ENCODE measurements around the gene MPO. TPM values are rescaled to one million over a fixed set of nuclear protein-coding genes. Genes with fewer than 3 reads are reported as not detected.
A peak's percentile ranks its signal among the peaks of the same experiment; 100 is the strongest.

The MPO gene, protein sequence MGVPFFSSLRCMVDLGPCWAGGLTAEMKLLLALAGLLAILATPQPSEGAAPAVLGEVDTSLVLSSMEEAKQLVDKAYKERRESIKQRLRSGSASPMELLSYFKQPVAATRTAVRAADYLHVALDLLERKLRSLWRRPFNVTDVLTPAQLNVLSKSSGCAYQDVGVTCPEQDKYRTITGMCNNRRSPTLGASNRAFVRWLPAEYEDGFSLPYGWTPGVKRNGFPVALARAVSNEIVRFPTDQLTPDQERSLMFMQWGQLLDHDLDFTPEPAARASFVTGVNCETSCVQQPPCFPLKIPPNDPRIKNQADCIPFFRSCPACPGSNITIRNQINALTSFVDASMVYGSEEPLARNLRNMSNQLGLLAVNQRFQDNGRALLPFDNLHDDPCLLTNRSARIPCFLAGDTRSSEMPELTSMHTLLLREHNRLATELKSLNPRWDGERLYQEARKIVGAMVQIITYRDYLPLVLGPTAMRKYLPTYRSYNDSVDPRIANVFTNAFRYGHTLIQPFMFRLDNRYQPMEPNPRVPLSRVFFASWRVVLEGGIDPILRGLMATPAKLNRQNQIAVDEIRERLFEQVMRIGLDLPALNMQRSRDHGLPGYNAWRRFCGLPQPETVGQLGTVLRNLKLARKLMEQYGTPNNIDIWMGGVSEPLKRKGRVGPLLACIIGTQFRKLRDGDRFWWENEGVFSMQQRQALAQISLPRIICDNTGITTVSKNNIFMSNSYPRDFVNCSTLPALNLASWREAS
- under 1 TPM in 1 of 2 donors, not detected in 1; 0.02 TPM for polyA plus RNA-seq

DNA sequence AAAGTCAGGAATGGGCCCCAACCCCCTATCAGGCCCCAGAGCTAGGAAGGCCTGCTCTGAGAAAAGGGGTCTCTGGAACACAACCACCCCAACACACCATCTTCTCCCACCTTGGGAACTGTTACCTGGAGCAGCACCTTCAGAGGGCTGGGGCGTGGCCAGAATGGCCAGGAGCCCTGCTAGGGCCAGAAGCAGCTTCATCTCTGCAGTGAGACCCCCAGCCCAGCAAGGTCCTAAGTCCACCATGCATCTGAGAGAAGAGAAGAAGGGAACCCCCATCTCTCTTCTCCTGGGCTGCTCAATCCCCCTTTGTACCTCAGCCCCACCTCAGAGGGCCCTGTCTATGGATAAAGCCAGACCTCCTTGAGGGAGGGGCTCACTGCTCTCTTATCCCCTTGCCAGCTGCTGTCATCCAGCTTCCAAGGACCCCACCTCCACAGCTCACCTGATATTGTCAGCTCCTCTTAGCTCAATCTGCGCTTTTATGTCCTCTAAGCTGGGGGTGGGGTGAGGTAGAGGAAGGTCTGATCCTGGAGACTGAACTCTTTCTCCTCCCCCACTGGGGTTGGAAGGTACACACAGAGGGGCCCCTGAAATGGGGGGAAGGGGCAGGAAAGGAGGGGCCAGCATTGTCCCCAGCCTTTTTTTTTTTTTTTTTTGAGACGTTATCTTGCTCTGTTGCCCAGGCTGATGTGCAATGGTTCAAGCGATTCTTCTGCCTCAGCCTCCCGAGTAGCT, at the start of gene MPO:
TSS of gene MPO (minus strand) at position 456 of the 738 bp plus-strand sequence. CDS start at position 279, 177 bp downstream.
- H3K36me3 ChIP-seq (ENCODE audit: control insufficient read depth in 2 of 2, insufficient read depth in 2 of 2, low read length in 1 of 2): no peaks in the 10 kb centered on the region
- 83% methylated on average over 5 of the region's 5 CpGs for WGBS, 2 donors
- H3K4me1 ChIP-seq (ENCODE audit: control insufficient read depth in 2 of 2, insufficient read depth in 2 of 2, low read length in 1 of 2): peaks cover 3 to 7% of the 10 kb centered on the region in 2 donors
- no peak within 1 kb of the TSS for H3K4me3 ChIP-seq (ENCODE audit: low read depth in 1 of 2, low read length in 2 of 2)
- H3K9me3 ChIP-seq (ENCODE audit: control insufficient read depth in 2 of 2, insufficient read depth in 1 of 2, low read depth in 1 of 2, low read length in 1 of 2): peaks cover 0 to 2% of the 10 kb centered on the region in 2 donors
- H3K27ac ChIP-seq (ENCODE audit: low read depth in 2 of 2, low read length in 1 of 2): no peak within 1 kb of the TSS
- peaks cover 0 to 4% of the 10 kb centered on the region in 2 donors for H3K27me3 ChIP-seq (ENCODE audit: control insufficient read depth in 1 of 2, insufficient read depth in 2 of 2, low read length in 2 of 2)

- Histone ChIP-seq H3K9me3 (ENCODE audit: control insufficient read depth in 2 of 2, insufficient read depth in 1 of 2, low read depth in 1 of 2, low read length in 1 of 2) (no peaks in the 10 kb centered on the region), H3K4me1 (ENCODE audit: control insufficient read depth in 2 of 2, insufficient read depth in 2 of 2, low read length in 1 of 2) (peaks cover 0 to 4% of the 10 kb centered on the region in 2 donors), H3K27ac (ENCODE audit: low read depth in 2 of 2, low read length in 1 of 2) (no peak overlapping the region), H3K4me3 (ENCODE audit: low read depth in 1 of 2, low read length in 2 of 2) (peak overlapping the region in 1 of 2 donors; percentile 42), H3K27me3 (ENCODE audit: control insufficient read depth in 1 of 2, insufficient read depth in 2 of 2, low read length in 2 of 2) (no peaks in the 10 kb centered on the region), H3K36me3 (ENCODE audit: control insufficient read depth in 2 of 2, insufficient read depth in 2 of 2, low read length in 1 of 2) (no peaks in the 10 kb centered on the region)
- WGBS, 2 donors: 63 to 70% methylated on average over 4 of the region's 4 CpGs
Measured at GRCh38 chr17:58329810-58330537, 49.2 kb upstream of the MPO start.

DNA sequence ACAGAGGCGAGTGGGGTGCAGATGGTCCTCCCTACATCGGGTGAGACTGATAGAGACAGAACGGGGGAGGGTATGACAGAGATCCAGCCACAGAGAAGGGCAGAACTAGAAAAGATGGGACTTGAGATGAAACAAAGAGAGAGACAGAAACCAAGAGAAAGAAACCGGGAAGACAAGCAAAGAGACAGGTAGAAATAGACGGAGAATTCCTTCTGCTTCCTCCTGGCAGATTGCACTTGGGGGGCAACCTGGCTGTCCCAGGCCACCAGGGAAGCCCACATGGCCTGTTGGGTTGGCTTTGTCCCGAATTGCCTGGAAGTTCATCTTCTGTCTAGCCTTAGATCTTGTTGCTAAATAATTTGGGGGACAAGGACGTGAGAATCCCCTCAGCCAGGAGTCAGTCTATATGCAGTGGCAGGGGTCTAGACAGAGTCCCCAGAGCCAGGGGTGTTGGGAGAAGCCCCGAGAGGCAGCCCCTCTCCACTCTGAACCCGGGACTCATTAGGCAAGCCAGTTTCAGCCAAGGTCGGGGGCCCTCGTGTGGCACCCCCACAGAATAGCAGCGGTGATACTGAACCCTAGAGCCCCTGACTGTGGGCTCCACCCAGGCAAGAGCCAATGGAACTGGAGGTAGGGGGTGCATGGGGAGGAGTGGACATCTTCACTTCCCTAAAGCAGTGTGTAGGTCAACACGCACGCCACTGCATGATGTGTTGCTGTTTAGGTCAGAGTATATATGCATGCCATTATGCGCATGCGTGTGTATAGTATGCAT, 48.5 kb upstream of the MPO start:
- Histone ChIP-seq H3K4me1 (ENCODE audit: control insufficient read depth in 2 of 2, insufficient read depth in 2 of 2, low read length in 1 of 2) (peaks cover 0 to 5% of the 10 kb centered on the region in 2 donors), H3K36me3 (ENCODE audit: control insufficient read depth in 2 of 2, insufficient read depth in 2 of 2, low read length in 1 of 2) (no peaks in the 10 kb centered on the region), H3K4me3 (ENCODE audit: low read depth in 1 of 2, low read length in 2 of 2) (no peak overlapping the region), H3K27ac (ENCODE audit: low read depth in 2 of 2, low read length in 1 of 2) (peak overlapping the region in 1 of 2 donors; percentile 36), H3K9me3 (ENCODE audit: control insufficient read depth in 2 of 2, insufficient read depth in 1 of 2, low read depth in 1 of 2, low read length in 1 of 2) (no peaks in the 10 kb centered on the region), H3K27me3 (ENCODE audit: control insufficient read depth in 1 of 2, insufficient read depth in 2 of 2, low read length in 2 of 2) (no peaks in the 10 kb centered on the region)
- 46 to 47% methylated on average over 16 of the region's 16 CpGs for WGBS, 2 donors

GRCh38 chr17:58328195-58329034, 47.7 kb upstream of the MPO start, which contains the start of gene TSPOAP1:
TSPOAP1 (minus strand) TSS chr17:58328795; CDS start chr17:58327920, 875 bp downstream.
- Histone ChIP-seq H3K9me3 (ENCODE audit: control insufficient read depth in 2 of 2, insufficient read depth in 1 of 2, low read depth in 1 of 2, low read length in 1 of 2) (no peaks in the 10 kb centered on the region), H3K27ac (ENCODE audit: low read depth in 2 of 2, low read length in 1 of 2) (peak within 1 kb of the TSS in 1 of 2 donors; percentile 36), H3K27me3 (ENCODE audit: control insufficient read depth in 1 of 2, insufficient read depth in 2 of 2, low read length in 2 of 2) (no peaks in the 10 kb centered on the region), H3K4me3 (ENCODE audit: low read depth in 1 of 2, low read length in 2 of 2) (no peak within 1 kb of the TSS), H3K36me3 (ENCODE audit: control insufficient read depth in 2 of 2, insufficient read depth in 2 of 2, low read length in 1 of 2) (no peaks in the 10 kb centered on the region), H3K4me1 (ENCODE audit: control insufficient read depth in 2 of 2, insufficient read depth in 2 of 2, low read length in 1 of 2) (peaks cover 0 to 11% of the 10 kb centered on the region in 2 donors)
- 43 to 46% methylated on average over 21 to 22 of the region's 23 CpGs for WGBS, 2 donors

GRCh38 chr17:58327363-58328194, 46.8 kb upstream of the MPO start:
- H3K36me3 ChIP-seq (ENCODE audit: control insufficient read depth in 2 of 2, insufficient read depth in 2 of 2, low read length in 1 of 2): no peaks in the 10 kb centered on the region
- H3K4me3 ChIP-seq (ENCODE audit: low read depth in 1 of 2, low read length in 2 of 2): no peak overlapping the region
- WGBS, 2 donors: 69 to 75% methylated on average over 19 of the region's 19 CpGs
- no peaks in the 10 kb centered on the region for H3K27me3 ChIP-seq (ENCODE audit: control insufficient read depth in 1 of 2, insufficient read depth in 2 of 2, low read length in 2 of 2)
- peaks cover 0 to 11% of the 10 kb centered on the region in 2 donors for H3K4me1 ChIP-seq (ENCODE audit: control insufficient read depth in 2 of 2, insufficient read depth in 2 of 2, low read length in 1 of 2)
- H3K27ac ChIP-seq (ENCODE audit: low read depth in 2 of 2, low read length in 1 of 2): no peak overlapping the region
- no peaks in the 10 kb centered on the region for H3K9me3 ChIP-seq (ENCODE audit: control insufficient read depth in 2 of 2, insufficient read depth in 1 of 2, low read depth in 1 of 2, low read length in 1 of 2)

DNA sequence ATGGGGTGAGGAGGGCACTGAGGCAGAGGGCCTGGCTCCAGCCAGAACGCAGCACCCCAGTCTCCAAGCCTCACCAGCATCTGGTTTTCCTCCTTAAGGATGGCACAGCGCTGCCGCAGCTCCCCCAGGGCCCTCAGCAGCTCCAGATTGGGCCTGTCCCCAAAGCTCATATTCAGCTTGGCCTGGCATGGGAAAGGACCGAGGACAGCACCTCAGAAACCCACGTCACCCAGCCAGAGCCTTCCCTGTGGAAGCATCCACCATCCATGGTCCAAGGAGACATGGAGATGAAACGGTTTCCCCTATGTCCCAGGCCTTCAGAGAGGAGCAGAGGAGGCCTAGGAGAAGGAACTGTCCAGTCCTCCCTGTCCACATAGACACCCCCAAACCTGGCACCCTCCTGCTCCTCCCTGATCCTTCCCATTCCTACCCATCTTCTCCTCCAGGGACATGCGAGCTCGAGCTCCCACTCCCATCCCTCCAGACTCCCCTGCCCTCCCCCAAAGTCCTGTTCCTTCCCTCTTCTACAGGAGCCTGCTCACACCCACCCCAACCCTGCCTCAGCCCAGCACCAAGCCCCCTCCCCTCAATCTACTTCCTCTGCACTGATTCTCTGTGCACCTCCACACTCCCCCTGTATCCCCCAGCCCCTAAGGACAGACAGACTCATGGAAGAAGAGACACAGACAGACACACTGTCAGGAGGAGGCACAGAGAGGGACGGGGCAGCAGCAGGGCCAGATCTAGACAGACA, 46.1 kb upstream of the MPO start:
- 87 to 91% methylated on average over 9 of the region's 9 CpGs for WGBS, 2 donors
- no peaks in the 10 kb centered on the region for H3K9me3 ChIP-seq (ENCODE audit: control insufficient read depth in 2 of 2, insufficient read depth in 1 of 2, low read depth in 1 of 2, low read length in 1 of 2)
- no peak overlapping the region for H3K27ac ChIP-seq (ENCODE audit: low read depth in 2 of 2, low read length in 1 of 2)
- H3K36me3 ChIP-seq (ENCODE audit: control insufficient read depth in 2 of 2, insufficient read depth in 2 of 2, low read length in 1 of 2): no peaks in the 10 kb centered on the region
- H3K4me1 ChIP-seq (ENCODE audit: control insufficient read depth in 2 of 2, insufficient read depth in 2 of 2, low read length in 1 of 2): peaks cover 0 to 11% of the 10 kb centered on the region in 2 donors
- H3K27me3 ChIP-seq (ENCODE audit: control insufficient read depth in 1 of 2, insufficient read depth in 2 of 2, low read length in 2 of 2): no peaks in the 10 kb centered on the region
- H3K4me3 ChIP-seq (ENCODE audit: low read depth in 1 of 2, low read length in 2 of 2): no peak overlapping the region

- no peaks in the 10 kb centered on the region for H3K9me3 ChIP-seq (ENCODE audit: control insufficient read depth in 2 of 2, insufficient read depth in 1 of 2, low read depth in 1 of 2, low read length in 1 of 2)
- no peak overlapping the region for H3K27ac ChIP-seq (ENCODE audit: low read depth in 2 of 2, low read length in 1 of 2)
- no peak overlapping the region for H3K4me3 ChIP-seq (ENCODE audit: low read depth in 1 of 2, low read length in 2 of 2)
- 84 to 85% methylated on average over 10 to 11 of the region's 11 CpGs for WGBS, 2 donors
- H3K27me3 ChIP-seq (ENCODE audit: control insufficient read depth in 1 of 2, insufficient read depth in 2 of 2, low read length in 2 of 2): no peaks in the 10 kb centered on the region
- peaks cover 0 to 11% of the 10 kb centered on the region in 2 donors for H3K4me1 ChIP-seq (ENCODE audit: control insufficient read depth in 2 of 2, insufficient read depth in 2 of 2, low read length in 1 of 2)
- H3K36me3 ChIP-seq (ENCODE audit: control insufficient read depth in 2 of 2, insufficient read depth in 2 of 2, low read length in 1 of 2): no peaks in the 10 kb centered on the region
Measured at GRCh38 chr17:58325976-58326468, 45.3 kb upstream of the MPO start.
